Activated naive CD4-positive, alpha-beta T cell treated with anti-CD3 and anti-CD28 coated beads for 36 hours (primary cell): ENCODE measurements around the gene ZNF709. TPM values are rescaled to one million over a fixed set of nuclear protein-coding genes. Genes with fewer than 3 reads are reported as not detected.
"Not testable (repeated sequence)": the region's sequence is repeated elsewhere in the genome, so short reads cannot be mapped to it uniquely, and the experiment has no call there.

Experiments used
- CTCF ChIA-PET: fragments of 350-600 bp; sonication (Branson Sonifier 250); formaldehyde crosslinking; loops from one replicate; lab custom pipeline; 2021; ENCODE audit warnings: antibody characterized with exemption; lab: Charles Lee
- DNase-seq: peaks from one replicate; pipeline ENCODE4 v3.0.0-alpha.2; 2020
- H3K27ac Mint-ChIP-seq: one replicate; pipeline ENCODE4 v1.8.0; 2021; ENCODE audit warnings: mild to moderate bottlenecking, mixed read lengths
- H3K27me3 Mint-ChIP-seq: one replicate; pipeline ENCODE4 v1.8.0; 2021; ENCODE audit warnings: low read depth, mixed read lengths
- H3K36me3 Mint-ChIP-seq: one replicate; pipeline ENCODE4 v1.8.0; 2021; ENCODE audit warnings: low read depth, mixed read lengths
- H3K4me1 Mint-ChIP-seq: one replicate; pipeline ENCODE4 v1.8.0; 2021; ENCODE audit warnings: low read depth, mixed read lengths
- H3K4me3 Mint-ChIP-seq: one replicate; pipeline ENCODE4 v1.8.0; 2021; ENCODE audit warnings: mild to moderate bottlenecking, moderate library complexity, mixed read lengths
- H3K9me3 Mint-ChIP-seq: one replicate; pipeline ENCODE4 v1.8.0; 2021; ENCODE audit warnings: mixed read lengths
- intact Hi-C: fragments of 100-400 bp; cut with micrococcal nuclease; formaldehyde crosslinking; loops from one replicate; pipeline ENCODE4 v1.15.1; 2023
- total RNA-seq, 2 experiments: library from RNA; stranded (reverse); gene quantifications; one replicate each; pipeline ENCODE4 v1.2.3, GENCODE V29; 2021

The ZNF709 gene
- total RNA-seq, 2 experiments from 2014 or later = 1.9 to 2.4 TPM

- Mint-ChIP-seq H3K27ac (no peak overlapping the region), H3K4me3 (peak overlapping the region; percentile 92), H3K27me3 (no peaks in the 10 kb centered on the region), H3K9me3 (no peaks in the 10 kb centered on the region), H3K36me3 (no peaks in the 10 kb centered on the region), H3K4me1 (peaks cover 27% of the 10 kb centered on the region)
- no peak for DNase-seq
- CTCF ChIA-PET = interaction anchor here (2.3 kb wide), 1 partner anchor 10 kb away, joined by 8 read pairs; no protein-coding TSS in a partner anchor
- intact Hi-C loops = loop anchor here (2.0 kb wide), 2 partner anchors 44 to 68 kb away; partner anchors contain the start of gene ZNF443
These were observed 418 bp upstream of the ZNF709 start for GRCh38 chr19:12485052-12485416.

GRCh38 chr19:12484011-12484370 is 625 bp downstream of the ZNF709 start:
- peak overlapping the region; percentile 92 for H3K4me3 Mint-ChIP-seq
- no peaks in the 10 kb centered on the region for H3K27me3 Mint-ChIP-seq
- no peak for DNase-seq
- intact Hi-C loops = loop anchor here (1.0 to 2.0 kb wide), 3 partner anchors 11 to 69 kb away; partner anchors contain the start of gene ZNF443
- H3K27ac Mint-ChIP-seq = peak overlapping the region; percentile 30
- H3K36me3 Mint-ChIP-seq = no peaks in the 10 kb centered on the region
- H3K9me3 Mint-ChIP-seq = no peaks in the 10 kb centered on the region
- peaks cover 32% of the 10 kb centered on the region for H3K4me1 Mint-ChIP-seq
- CTCF ChIA-PET = interaction anchor here (2.3 kb wide), 1 partner anchor 11 kb away, joined by 8 read pairs; no protein-coding TSS in a partner anchor

GRCh38 chr19:12482509-12482886 is 2.1 kb downstream of the ZNF709 start:
- Mint-ChIP-seq H3K9me3 (no peaks in the 10 kb centered on the region), H3K27me3 (no peaks in the 10 kb centered on the region), H3K36me3 (no peaks in the 10 kb centered on the region), H3K4me1 (peaks cover 44% of the 10 kb centered on the region), H3K4me3 (no peak overlapping the region), H3K27ac (no peak overlapping the region)
- intact Hi-C loops = no loop called here
- CTCF ChIA-PET = interaction anchor here (2.3 kb wide), 1 partner anchor 13 kb away, joined by 8 read pairs; no protein-coding TSS in a partner anchor
- DNase-seq = no peak

- no peaks in the 10 kb centered on the region for H3K36me3 Mint-ChIP-seq
- no peaks in the 10 kb centered on the region for H3K9me3 Mint-ChIP-seq
- peak overlapping the region; percentile 38 for H3K27ac Mint-ChIP-seq
- CTCF ChIA-PET = no interaction called here
- no peaks in the 10 kb centered on the region for H3K27me3 Mint-ChIP-seq
- H3K4me3 Mint-ChIP-seq = no peak overlapping the region
- intact Hi-C loops = no loop called here
- DNase-seq = no peak
- peaks cover 44% of the 10 kb centered on the region for H3K4me1 Mint-ChIP-seq
These were observed 2.7 kb downstream of the ZNF709 start for GRCh38 chr19:12481781-12482508.

GRCh38 chr19:12478234-12478941 is 6.2 kb downstream of the ZNF709 start:
- H3K36me3 Mint-ChIP-seq = no peaks in the 10 kb centered on the region
- H3K4me3 Mint-ChIP-seq = no peak overlapping the region
- no peak for DNase-seq
- no peaks in the 10 kb centered on the region for H3K9me3 Mint-ChIP-seq
- peaks cover 31% of the 10 kb centered on the region for H3K4me1 Mint-ChIP-seq
- H3K27ac Mint-ChIP-seq = peak overlapping the region; percentile 33
- CTCF ChIA-PET = interaction anchor here (1.8 kb wide), 1 partner anchor 17 kb away, joined by 7 read pairs; no protein-coding TSS in a partner anchor
- intact Hi-C loops = loop anchor here (5.0 kb wide), 1 partner anchor 76 kb away; the partner anchor contains the start of gene ZNF799
- H3K27me3 Mint-ChIP-seq = no peaks in the 10 kb centered on the region

GRCh38 chr19:12467651-12468050 is 17.0 kb downstream of the ZNF709 start:
- DNase-seq, H3K4me1 Mint-ChIP-seq, H3K4me3 Mint-ChIP-seq, CTCF ChIA-PET, H3K27ac Mint-ChIP-seq, intact Hi-C loops, H3K27me3 Mint-ChIP-seq: not testable (repeated sequence)
- Mint-ChIP-seq H3K36me3 (peaks cover 48% of the 10 kb centered on the region), H3K9me3 (peaks cover 37% of the 10 kb centered on the region)

GRCh38 chr19:12465211-12465610 is 19.4 kb downstream of the ZNF709 start:
- Mint-ChIP-seq H3K27ac (no peak overlapping the region), H3K36me3 (peaks cover 48% of the 10 kb centered on the region), H3K27me3 (no peaks in the 10 kb centered on the region), H3K9me3 (peaks cover 34% of the 10 kb centered on the region), H3K4me1 (no peaks in the 10 kb centered on the region), H3K4me3 (no peak overlapping the region)
- CTCF ChIA-PET = no interaction called here
- intact Hi-C loops = no loop called here
- DNase-seq = no peak

GRCh38 chr19:12464769-12465168 is 19.8 kb downstream of the ZNF709 start:
- H3K36me3 Mint-ChIP-seq = peaks cover 46% of the 10 kb centered on the region
- intact Hi-C loops = no loop called here
- H3K27me3 Mint-ChIP-seq = no peaks in the 10 kb centered on the region
- H3K9me3 Mint-ChIP-seq = peaks cover 32% of the 10 kb centered on the region
- no peak overlapping the region for H3K4me3 Mint-ChIP-seq
- H3K4me1 Mint-ChIP-seq = no peaks in the 10 kb centered on the region
- DNase-seq = no peak
- no peak overlapping the region for H3K27ac Mint-ChIP-seq
- CTCF ChIA-PET = no interaction called here

GRCh38 chr19:12464139-12464538 is 20.5 kb downstream of the ZNF709 start:
- H3K4me3 Mint-ChIP-seq, CTCF ChIA-PET, H3K27ac Mint-ChIP-seq, DNase-seq, H3K27me3 Mint-ChIP-seq, H3K4me1 Mint-ChIP-seq, intact Hi-C loops: not testable (repeated sequence)
- peaks cover 52% of the 10 kb centered on the region for H3K36me3 Mint-ChIP-seq
- H3K9me3 Mint-ChIP-seq = peaks cover 36% of the 10 kb centered on the region

GRCh38 chr19:12453495-12453894 is 31.1 kb downstream of the ZNF709 start:
- Mint-ChIP-seq H3K4me1 (no peaks in the 10 kb centered on the region), H3K4me3 (no peak overlapping the region), H3K9me3 (peaks cover 24% of the 10 kb centered on the region), H3K27me3 (no peaks in the 10 kb centered on the region), H3K36me3 (peaks cover 25% of the 10 kb centered on the region), H3K27ac (no peak overlapping the region)
- CTCF ChIA-PET = no interaction called here
- intact Hi-C loops = no loop called here
- no peak for DNase-seq

- Mint-ChIP-seq H3K4me3 (no peak overlapping the region), H3K9me3 (peaks cover 14% of the 10 kb centered on the region), H3K4me1 (no peaks in the 10 kb centered on the region), H3K27me3 (no peaks in the 10 kb centered on the region), H3K36me3 (peaks cover 12% of the 10 kb centered on the region), H3K27ac (no peak overlapping the region)
- intact Hi-C loops = no loop called here
- no peak for DNase-seq
- CTCF ChIA-PET = interaction anchor here (1.0 to 1.8 kb wide), 2 partner anchors 10 to 527 kb away, joined by 3 to 6 read pairs; partner anchors contain the start of gene ZNF443
These were observed 33.8 kb downstream of the ZNF709 start for GRCh38 chr19:12450844-12451243.

GRCh38 chr19:12448808-12449207 is 35.8 kb downstream of the ZNF709 start:
- Mint-ChIP-seq H3K27me3 (no peaks in the 10 kb centered on the region), H3K4me1 (no peaks in the 10 kb centered on the region), H3K4me3 (no peak overlapping the region), H3K9me3 (peaks cover 20% of the 10 kb centered on the region), H3K27ac (no peak overlapping the region), H3K36me3 (peaks cover 12% of the 10 kb centered on the region)
- intact Hi-C loops = no loop called here
- no peak for DNase-seq
- CTCF ChIA-PET = no interaction called here
